Mesenchymal stem cell (in vitro differentiated cells and primary cell): ENCODE data around the gene KDELR3.
A peak's percentile ranks its signal among the peaks of the same experiment; 100 is the strongest.
"Not testable (repeated sequence)": the region's sequence is repeated elsewhere in the genome, so short reads cannot be mapped to it uniquely, and the experiment has no call there.

ENCODE experiments used
- DNase-seq: peaks from one replicate; pipeline ENCODE4 v3.0.0-alpha.2; 2013
- H2AFZ ChIP-seq: one replicate; pipeline ENCODE4 v1.6.1; 2013; ENCODE audit warnings: low read depth, mild to moderate bottlenecking, control low read depth, inconsistent platforms, low read length, moderate library complexity
- H2AK5ac ChIP-seq: 2 replicates; pipeline ENCODE4 v1.6.1; 2013; ENCODE audit warnings: low read length, moderate library complexity, mild to moderate bottlenecking, inconsistent platforms; ENCODE audit not compliant: severe bottlenecking
- H2BK120ac ChIP-seq: one replicate; pipeline ENCODE4 v1.6.1; 2013; ENCODE audit warnings: low read depth, mild to moderate bottlenecking, inconsistent platforms, low read length, moderate library complexity
- H2BK12ac ChIP-seq, 2 experiments: one replicate each; pipeline ENCODE4 v1.6.1; 2013; ENCODE audit warnings: inconsistent platforms in 2 of 2, low read length in 2 of 2, mild to moderate bottlenecking in 2 of 2, moderate library complexity in 2 of 2, control low read depth in 1 of 2
- H2BK15ac ChIP-seq: one replicate; pipeline ENCODE4 v1.6.1; 2013; ENCODE audit warnings: mild to moderate bottlenecking, low read depth, inconsistent platforms; ENCODE audit not compliant: poor library complexity, severe bottlenecking
- H2BK5ac ChIP-seq: 2 replicates; pipeline ENCODE4 v1.6.1; 2013; ENCODE audit warnings: low read depth, mild to moderate bottlenecking, low read length, control low read depth, inconsistent platforms; ENCODE audit not compliant: poor library complexity, severe bottlenecking
- H3K14ac ChIP-seq, 2 experiments: one replicate each; pipeline ENCODE4 v1.6.1; 2013; ENCODE audit warnings: inconsistent platforms in 2 of 2, low read length in 2 of 2, control low read depth in 1 of 2, mild to moderate bottlenecking in 1 of 2, moderate library complexity in 1 of 2
- H3K18ac ChIP-seq, 2 experiments: one replicate each; pipeline ENCODE4 v1.6.1; 2013; ENCODE audit warnings: inconsistent platforms in 2 of 2, low read length in 2 of 2, control low read depth in 1 of 2, low read depth in 1 of 2, mild to moderate bottlenecking in 1 of 2
- H3K23ac ChIP-seq, 2 experiments: one replicate each; pipeline ENCODE4 v1.6.1; 2013; ENCODE audit warnings: inconsistent platforms in 2 of 2, low read length in 2 of 2, mild to moderate bottlenecking in 2 of 2, moderate library complexity in 2 of 2, control low read depth in 1 of 2
- H3K27ac ChIP-seq: 2 replicates; pipeline ENCODE4 v1.5.1; 2013; ENCODE audit warnings: mild to moderate bottlenecking, moderate library complexity, low read length, control low read depth, inconsistent platforms; ENCODE audit not compliant: poor library complexity, severe bottlenecking
- H3K27me3 ChIP-seq, 2 experiments: 2 replicates each; pipeline versions ENCODE4 v1.6.1 to v1.7.0; 2013; ENCODE audit warnings: low read length in 2 of 2, mild to moderate bottlenecking in 2 of 2, moderate library complexity in 2 of 2, control low read depth in 1 of 2, inconsistent platforms in 1 of 2; ENCODE audit not compliant: control insufficient read depth in 1 of 2, insufficient read depth in 1 of 2
- H3K36me3 ChIP-seq, 2 experiments: 2 replicates each; pipeline versions ENCODE4 v1.6.1 to v1.7.0; 2013; ENCODE audit warnings: low read length in 2 of 2, control low read depth in 1 of 2, inconsistent platforms in 1 of 2, low read depth in 1 of 2, mild to moderate bottlenecking in 1 of 2; ENCODE audit not compliant: insufficient read depth in 2 of 2, control insufficient read depth in 1 of 2
- H3K4ac ChIP-seq, 2 experiments: one replicate each; pipeline ENCODE4 v1.6.1; 2013; ENCODE audit warnings: inconsistent platforms in 2 of 2, low read length in 2 of 2, mild to moderate bottlenecking in 2 of 2, moderate library complexity in 2 of 2, control low read depth in 1 of 2, low read depth in 1 of 2
- H3K4me1 ChIP-seq: 2 replicates; pipeline ENCODE4 v1.6.1; 2013; ENCODE audit warnings: low read depth, low read length, control low read depth; ENCODE audit not compliant: control insufficient read depth, insufficient read depth
- H3K4me2 ChIP-seq: 2 replicates; pipeline ENCODE4 v1.6.1; 2013; ENCODE audit warnings: low read length, mild to moderate bottlenecking, inconsistent platforms; ENCODE audit not compliant: poor library complexity, severe bottlenecking
- H3K4me3 ChIP-seq, 2 experiments: 2 replicates each; pipeline versions ENCODE4 v1.5.1 to v1.7.0; 2013; ENCODE audit warnings: low read length in 2 of 2, mild to moderate bottlenecking in 2 of 2, control low read depth in 1 of 2, low read depth in 1 of 2; ENCODE audit not compliant: insufficient read depth in 1 of 2
- H3K79me1 ChIP-seq: replicated peaks from 2 replicates; pipeline ENCODE4 v1.6.1; 2013; ENCODE audit warnings: mild to moderate bottlenecking, control low read depth, low read length, inconsistent platforms; ENCODE audit not compliant: poor library complexity, severe bottlenecking
- H3K9ac ChIP-seq: 2 replicates; pipeline ENCODE4 v1.7.0; 2013; ENCODE audit warnings: mild to moderate bottlenecking, low read length, moderate library complexity
- H3K9me3 ChIP-seq: 2 replicates; pipeline ENCODE4 v1.7.0; 2013; ENCODE audit warnings: mild to moderate bottlenecking, low read length; ENCODE audit not compliant: control insufficient read depth
- H4K8ac ChIP-seq: one replicate; pipeline ENCODE4 v1.6.1; 2013; ENCODE audit warnings: inconsistent platforms, mild to moderate bottlenecking, low read length, moderate library complexity
- H4K91ac ChIP-seq: one replicate; pipeline ENCODE4 v1.6.1; 2013; ENCODE audit warnings: mild to moderate bottlenecking, low read length, inconsistent platforms
- WGBS: methylation state at CpG from one replicate; pipeline ENCODE4 v1.1.7; 2013; ENCODE audit warnings: mixed read lengths; 5-methylcytosine and 5-hydroxymethylcytosine counted together

Gene KDELR3

DNA sequence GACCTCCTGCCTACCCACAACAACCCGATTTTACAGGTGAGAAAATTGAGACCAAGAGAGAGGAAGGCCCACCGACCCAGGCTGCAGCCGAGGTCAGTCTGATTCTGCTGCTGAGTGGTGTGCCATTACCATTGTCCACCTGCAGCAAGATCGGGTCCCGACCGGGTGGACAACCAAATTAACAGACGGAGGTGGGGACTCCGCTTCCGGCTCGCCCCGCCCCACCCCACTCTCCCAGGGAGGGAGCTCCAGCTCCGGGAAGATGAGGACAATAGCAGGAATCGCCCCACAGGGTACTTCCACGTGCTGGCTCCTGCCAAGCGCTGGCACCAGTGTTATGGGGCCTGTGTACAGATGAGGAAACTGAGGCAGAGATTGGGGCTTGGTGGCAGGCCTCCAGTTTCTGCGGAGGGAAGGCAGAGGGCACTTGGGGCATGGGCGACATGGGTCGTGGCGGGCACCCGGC lies 425 bp upstream of the KDELR3 start:
- Histone ChIP-seq H2BK12ac (peak overlapping the region in 1 of 2 experiments; percentile 45), H3K4me1 (peaks cover 28% of the 10 kb centered on the region), H2AK5ac (peak overlapping the region; percentile 60), H2BK120ac (peak overlapping the region; percentile 95), H3K36me3 (peaks cover 11 to 13% of the 10 kb centered on the region in 2 experiments), H3K4me3 (peak overlapping the region; percentile 75 to 88), H4K91ac (peak overlapping the region; percentile 96), H3K4ac (peak overlapping the region; percentile 94 to 96), H3K27ac (no peak overlapping the region), H3K9ac (peak overlapping the region; percentile 94), H4K8ac (peak overlapping the region; percentile 99), H3K23ac (peak overlapping the region in 1 of 2 experiments; percentile 46), H3K4me2 (peak overlapping the region; percentile 97), H3K18ac (peak overlapping the region; percentile 97 to 99), H2BK5ac (no peak overlapping the region), H2AFZ (peak overlapping the region; percentile 85), H2BK15ac (peak overlapping the region; percentile 34), H3K79me1 (peaks cover 25% of the 10 kb centered on the region), H3K9me3 (no peaks in the 10 kb centered on the region), H3K27me3 (peaks cover 0 to 18% of the 10 kb centered on the region in 2 experiments), H3K14ac (peak overlapping the region in 1 of 2 experiments; percentile 73)
- DNase-seq: no peak
- 37% methylated on average over 17 of the region's 20 CpGs for WGBS

DNA sequence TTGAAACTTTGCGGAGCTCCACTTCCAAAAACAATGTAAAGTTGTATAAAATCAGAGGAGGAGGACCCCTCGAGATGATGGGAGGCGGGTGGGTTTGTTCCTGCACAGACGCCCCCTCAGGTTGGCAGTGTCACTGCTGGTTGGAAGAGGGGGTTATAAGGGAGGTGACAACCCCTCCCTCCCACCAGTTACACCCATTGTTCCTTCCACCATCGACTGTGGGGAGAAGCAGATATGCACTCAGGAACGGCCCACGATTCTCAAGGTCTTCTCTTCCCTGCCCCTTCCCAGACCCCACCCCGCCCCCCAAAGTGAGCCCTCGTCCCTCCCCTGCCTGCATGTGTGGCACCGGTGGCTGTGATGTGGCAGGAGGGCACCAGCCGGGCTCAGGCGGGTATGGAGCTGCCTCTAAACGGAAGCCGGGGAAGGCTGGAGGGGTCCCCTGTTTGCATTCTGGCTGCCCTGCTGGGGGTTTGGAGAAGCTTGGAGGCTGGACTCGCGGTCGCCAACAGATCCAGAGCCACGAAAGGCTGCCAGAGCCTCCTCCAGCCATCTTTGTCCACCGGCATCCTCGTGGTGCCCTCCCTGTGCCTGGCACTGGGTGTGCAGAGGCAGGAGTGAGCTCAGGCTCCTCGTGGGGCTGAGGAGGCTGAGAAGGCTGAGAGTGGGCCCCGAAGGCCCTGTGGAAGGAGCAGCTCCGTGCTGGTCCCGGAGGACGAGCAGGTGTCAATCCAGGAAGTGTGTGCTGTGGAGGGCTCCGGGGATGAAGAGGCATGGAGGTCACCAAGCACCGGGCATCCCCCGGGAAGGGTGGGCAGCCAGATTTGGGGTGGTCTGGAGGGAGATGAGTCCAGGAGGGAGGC lies 778 bp downstream of the KDELR3 start:
- peak overlapping the region; percentile 56 for H2BK15ac ChIP-seq
- H3K14ac ChIP-seq: peak overlapping the region in 1 of 2 experiments; percentile 99
- peak overlapping the region; percentile 99 for H4K91ac ChIP-seq
- peaks cover 11 to 13% of the 10 kb centered on the region in 2 experiments for H3K36me3 ChIP-seq
- H3K18ac ChIP-seq: peak overlapping the region; percentile 99 to 100
- peak overlapping the region; percentile 33 for H2AK5ac ChIP-seq
- peak overlapping the region; percentile 97 for H3K4me2 ChIP-seq
- no peak overlapping the region for H2BK5ac ChIP-seq
- peak overlapping the region; percentile 8 for H2AFZ ChIP-seq
- peaks cover 0 to 10% of the 10 kb centered on the region in 2 experiments for H3K27me3 ChIP-seq
- peaks cover 25% of the 10 kb centered on the region for H3K79me1 ChIP-seq
- H3K9ac ChIP-seq: peak overlapping the region; percentile 94
- peak overlapping the region in 1 of 2 experiments; percentile 73 for H2BK12ac ChIP-seq
- no peak for DNase-seq
- H3K4me1 ChIP-seq: peaks cover 24% of the 10 kb centered on the region
- H4K8ac ChIP-seq: peak overlapping the region; percentile 99
- WGBS: 85% methylated on average over 24 of the region's 28 CpGs
- H2BK120ac ChIP-seq: peak overlapping the region; percentile 86
- peak overlapping the region in 1 of 2 experiments; percentile 81 for H3K23ac ChIP-seq
- no peak overlapping the region for H3K27ac ChIP-seq
- no peaks in the 10 kb centered on the region for H3K9me3 ChIP-seq
- peak overlapping the region; percentile 75 to 88 for H3K4me3 ChIP-seq
- peak overlapping the region; percentile 97 to 100 for H3K4ac ChIP-seq

DNA sequence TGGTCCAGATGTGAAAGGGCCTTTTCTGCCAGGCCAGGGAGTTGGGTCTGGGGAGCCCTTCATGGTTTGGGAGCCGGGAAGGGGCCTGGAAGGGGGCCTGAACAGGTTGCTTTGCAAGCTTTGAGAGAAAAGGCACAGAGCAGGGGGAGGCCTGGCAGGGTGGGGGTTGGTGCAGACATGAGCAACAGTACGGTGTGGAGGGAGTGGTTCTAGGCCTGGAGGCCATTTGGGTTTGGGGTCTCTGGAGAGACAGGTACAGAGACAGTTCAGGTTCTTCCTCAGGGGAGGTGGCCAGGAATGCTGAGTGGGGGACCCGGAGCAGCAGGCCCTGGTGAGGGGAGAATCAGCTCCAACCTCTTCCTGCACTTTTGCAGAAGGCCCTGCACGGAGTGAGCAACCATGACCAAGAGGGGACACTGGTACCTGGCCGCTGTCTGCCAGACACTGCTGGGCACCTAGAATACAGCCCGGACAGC lies 1.4 kb downstream of the KDELR3 start:
- no peak overlapping the region for H4K91ac ChIP-seq
- no peak overlapping the region for H3K4ac ChIP-seq
- H3K9me3 ChIP-seq: no peaks in the 10 kb centered on the region
- peak overlapping the region in 1 of 2 experiments; percentile 29 for H3K14ac ChIP-seq
- H3K23ac ChIP-seq: no peak overlapping the region
- H3K27ac ChIP-seq: no peak overlapping the region
- peak overlapping the region; percentile 94 for H3K9ac ChIP-seq
- WGBS: 89% methylated on average over 4 of the region's 6 CpGs
- H2BK12ac ChIP-seq: peak overlapping the region in 1 of 2 experiments; percentile 17
- H3K4me2 ChIP-seq: peak overlapping the region; percentile 97
- H3K4me3 ChIP-seq: peak overlapping the region; percentile 75 to 88
- no peak overlapping the region for H3K18ac ChIP-seq
- DNase-seq: no peak
- H2BK120ac ChIP-seq: no peak overlapping the region
- peaks cover 0 to 4% of the 10 kb centered on the region in 2 experiments for H3K27me3 ChIP-seq
- no peak overlapping the region for H2AFZ ChIP-seq
- no peak overlapping the region for H2BK15ac ChIP-seq
- peak overlapping the region; percentile 15 for H2AK5ac ChIP-seq
- peaks cover 22% of the 10 kb centered on the region for H3K4me1 ChIP-seq
- H3K79me1 ChIP-seq: peaks cover 25% of the 10 kb centered on the region
- H2BK5ac ChIP-seq: no peak overlapping the region
- H4K8ac ChIP-seq: no peak overlapping the region
- peaks cover 15 to 17% of the 10 kb centered on the region in 2 experiments for H3K36me3 ChIP-seq

DNA sequence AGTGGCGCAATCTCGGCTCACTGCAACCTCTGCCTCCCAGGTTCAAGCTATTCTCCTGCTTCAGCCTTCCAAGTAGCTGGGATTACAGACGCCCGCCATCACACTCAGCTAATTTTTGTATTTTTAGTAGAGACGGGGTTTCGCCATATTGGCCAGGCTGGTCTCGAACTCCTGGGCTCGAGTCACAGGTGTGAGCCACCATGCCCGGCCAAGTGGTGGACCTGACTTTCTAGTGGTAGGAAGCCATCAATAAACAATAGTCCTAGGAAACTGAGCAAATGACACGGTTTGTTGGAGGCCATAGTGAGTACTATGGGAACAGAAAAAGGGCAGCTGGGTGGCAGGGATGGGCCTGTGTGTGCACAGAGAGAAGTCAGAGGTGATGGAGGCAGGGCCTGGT lies 2.3 kb downstream of the KDELR3 start:
- H3K4me1 ChIP-seq: peaks cover 22% of the 10 kb centered on the region
- not testable (repeated sequence) for H2BK15ac ChIP-seq, H2AFZ ChIP-seq, H2BK5ac ChIP-seq, H2AK5ac ChIP-seq, H2BK12ac ChIP-seq, H3K4me3 ChIP-seq, H3K23ac ChIP-seq, H3K4me2 ChIP-seq, H3K27ac ChIP-seq, H2BK120ac ChIP-seq, H3K18ac ChIP-seq, DNase-seq, H3K9me3 ChIP-seq, H3K14ac ChIP-seq, H3K4ac ChIP-seq, H4K8ac ChIP-seq, H4K91ac ChIP-seq, H3K9ac ChIP-seq, H3K27me3 ChIP-seq
- whole genome bisulfite sequencing: 93% methylated on average over 10 of the region's 10 CpGs
- peaks cover 25% of the 10 kb centered on the region for H3K79me1 ChIP-seq
- H3K36me3 ChIP-seq: peaks cover 21% of the 10 kb centered on the region in 2 experiments
